ENCODE measurements around the gene LRRC32.

Gene LRRC32

GRCh38 chr11:76667856-76668255, 2.7 kb downstream of the LRRC32 start:
- H3F3A ChIP-seq (ENCODE audit: insufficient read depth), result peaks cover 16% of the 10 kb centered on the region
- H3K4me3 ChIP-seq (ENCODE audit: insufficient read depth, low read length, poor library complexity, severe bottlenecking), result no peak overlapping the region
- H3K79me2 ChIP-seq (ENCODE audit: insufficient read depth, low read length), result no peaks in the 10 kb centered on the region
- no peak overlapping the region for H2AFZ ChIP-seq (ENCODE audit: low read depth, low read length, severe bottlenecking)
- H3K27ac ChIP-seq (ENCODE audit: low read depth, low read length), result no peak overlapping the region
- H3K36me3 ChIP-seq (ENCODE audit: low read length), result no peaks in the 10 kb centered on the region
- peak overlapping the region; percentile 46 for H3K4me2 ChIP-seq (ENCODE audit: low read depth, low read length, poor library complexity, severe bottlenecking)
- H3K9me2 ChIP-seq (replicated peaks; ENCODE audit: insufficient read depth, low read length), result no peaks in the 10 kb centered on the region
- no peak overlapping the region; the same call in 1 of the 2 replicates for H3K9ac ChIP-seq (ENCODE audit: low read length)
- H4K20me1 ChIP-seq (ENCODE audit: low read depth, low read length), result no peaks in the 10 kb centered on the region
- H3K9me3 ChIP-seq (ENCODE audit: insufficient read depth, low read length), result no peaks in the 10 kb centered on the region
- H3K27me3 ChIP-seq (ENCODE audit: low read length), result no peaks in the 10 kb centered on the region
- TF ChIP-seq, protein P1, sequence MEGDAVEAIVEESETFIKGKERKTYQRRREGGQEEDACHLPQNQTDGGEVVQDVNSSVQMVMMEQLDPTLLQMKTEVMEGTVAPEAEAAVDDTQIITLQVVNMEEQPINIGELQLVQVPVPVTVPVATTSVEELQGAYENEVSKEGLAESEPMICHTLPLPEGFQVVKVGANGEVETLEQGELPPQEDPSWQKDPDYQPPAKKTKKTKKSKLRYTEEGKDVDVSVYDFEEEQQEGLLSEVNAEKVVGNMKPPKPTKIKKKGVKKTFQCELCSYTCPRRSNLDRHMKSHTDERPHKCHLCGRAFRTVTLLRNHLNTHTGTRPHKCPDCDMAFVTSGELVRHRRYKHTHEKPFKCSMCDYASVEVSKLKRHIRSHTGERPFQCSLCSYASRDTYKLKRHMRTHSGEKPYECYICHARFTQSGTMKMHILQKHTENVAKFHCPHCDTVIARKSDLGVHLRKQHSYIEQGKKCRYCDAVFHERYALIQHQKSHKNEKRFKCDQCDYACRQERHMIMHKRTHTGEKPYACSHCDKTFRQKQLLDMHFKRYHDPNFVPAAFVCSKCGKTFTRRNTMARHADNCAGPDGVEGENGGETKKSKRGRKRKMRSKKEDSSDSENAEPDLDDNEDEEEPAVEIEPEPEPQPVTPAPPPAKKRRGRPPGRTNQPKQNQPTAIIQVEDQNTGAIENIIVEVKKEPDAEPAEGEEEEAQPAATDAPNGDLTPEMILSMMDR (IDR thresholded peaks at IDR 0.05; ENCODE audit: insufficient read depth, low read length, poor library complexity, severe bottlenecking), result no peak

- no peak overlapping the region for H2AFZ ChIP-seq (ENCODE audit: low read depth, low read length, severe bottlenecking)
- no peaks in the 10 kb centered on the region for H4K20me1 ChIP-seq (ENCODE audit: low read depth, low read length)
- H3K27me3 ChIP-seq (ENCODE audit: low read length), result no peaks in the 10 kb centered on the region
- H3K27ac ChIP-seq (ENCODE audit: low read depth, low read length), result no peak overlapping the region
- no peaks in the 10 kb centered on the region for H3K79me2 ChIP-seq (ENCODE audit: insufficient read depth, low read length)
- no peaks in the 10 kb centered on the region for H3K9me2 ChIP-seq (replicated peaks; ENCODE audit: insufficient read depth, low read length)
- no peaks in the 10 kb centered on the region for H3K9me3 ChIP-seq (ENCODE audit: insufficient read depth, low read length)
- TF ChIP-seq EZH2phosphoT487 (conservative IDR thresholded peaks at IDR 0.05; ENCODE audit: low read length), result no peak
- TF ChIP-seq, protein P1 (IDR thresholded peaks at IDR 0.05; ENCODE audit: insufficient read depth, low read length, poor library complexity, severe bottlenecking), result no peak
- peaks cover 14% of the 10 kb centered on the region for H3F3A ChIP-seq (ENCODE audit: insufficient read depth)
- H3K36me3 ChIP-seq (ENCODE audit: low read length), result no peaks in the 10 kb centered on the region
- no peak overlapping the region for H3K9ac ChIP-seq (ENCODE audit: low read length)
- H3K4me3 ChIP-seq (ENCODE audit: insufficient read depth, low read length, poor library complexity, severe bottlenecking), result no peak overlapping the region
- peak overlapping the region; percentile 46 for H3K4me2 ChIP-seq (ENCODE audit: low read depth, low read length, poor library complexity, severe bottlenecking)
Observed at GRCh38 chr11:76667271-76667818, 3.2 kb downstream of the LRRC32 start.

GRCh38 chr11:76666830-76667229, 3.7 kb downstream of the LRRC32 start:
- H2AFZ ChIP-seq (ENCODE audit: low read depth, low read length, severe bottlenecking), result no peak overlapping the region
- no peak overlapping the region for H3K9ac ChIP-seq (ENCODE audit: low read length)
- no peak overlapping the region for H3K27ac ChIP-seq (ENCODE audit: low read depth, low read length)
- no peaks in the 10 kb centered on the region for H3K36me3 ChIP-seq (ENCODE audit: low read length)
- H3F3A ChIP-seq (ENCODE audit: insufficient read depth), result peaks cover 9% of the 10 kb centered on the region
- H3K9me2 ChIP-seq (replicated peaks; ENCODE audit: insufficient read depth, low read length), result no peaks in the 10 kb centered on the region
- no peaks in the 10 kb centered on the region for H3K9me3 ChIP-seq (ENCODE audit: insufficient read depth, low read length)
- H4K20me1 ChIP-seq (ENCODE audit: low read depth, low read length), result no peaks in the 10 kb centered on the region
- H3K4me3 ChIP-seq (ENCODE audit: insufficient read depth, low read length, poor library complexity, severe bottlenecking), result no peak overlapping the region
- no peak overlapping the region for H3K4me2 ChIP-seq (ENCODE audit: low read depth, low read length, poor library complexity, severe bottlenecking)
- no peaks in the 10 kb centered on the region for H3K79me2 ChIP-seq (ENCODE audit: insufficient read depth, low read length)
- no peaks in the 10 kb centered on the region for H3K27me3 ChIP-seq (ENCODE audit: low read length)
- no peak for TF ChIP-seq EZH2phosphoT487 (conservative IDR thresholded peaks at IDR 0.05; ENCODE audit: low read length)
- TF ChIP-seq, protein P1 (IDR thresholded peaks at IDR 0.05; ENCODE audit: insufficient read depth, low read length, poor library complexity, severe bottlenecking), result no peak
